OCI-LY3 (cell line): ENCODE measurements around the gene REEP1.

ENCODE experiments used
- H2AFZ ChIP-seq: fragments of 200-600, 300-600 bp; shearing (Covaris generic); 2 replicates; pipeline ENCODE4 v1.6.0; 2014; ENCODE audit warnings: antibody characterized with exemption, low read depth, low read length
- H3K27ac ChIP-seq: fragments of 200-600, 300-600 bp; sonication (generic); 2 replicates; pipeline ENCODE4 v1.5.1; 2014; ENCODE audit warnings: mild to moderate bottlenecking, low read length, moderate library complexity, mixed read lengths
- H3K27me3 ChIP-seq: fragments of 200-600, 300-600 bp; sonication (generic); 2 replicates; pipeline ENCODE4 v1.6.1; 2014; ENCODE audit warnings: low read depth, low read length, mixed read lengths
- H3K36me3 ChIP-seq: fragments of 200-600, 300-600 bp; sonication (generic); replicated peaks from 2 replicates; pipeline ENCODE3; 2014; ENCODE audit warnings: low read depth, low read length, mixed read lengths
- H3K4me1 ChIP-seq: fragments of 300-600, 200-600 bp; sonication (generic); 2 replicates; pipeline ENCODE4 v1.6.1; 2014; ENCODE audit warnings: low read length, mixed read lengths
- H3K4me2 ChIP-seq: fragments of 200-600, 300-600 bp; sonication (generic); 2 replicates; pipeline ENCODE4 v1.6.1; 2014; ENCODE audit warnings: low read length, mixed read lengths
- H3K4me3 ChIP-seq: fragments of 300-600, 200-600 bp; sonication (generic); 2 replicates; pipeline ENCODE4 v1.5.1; 2014; ENCODE audit warnings: antibody characterized with exemption, mild to moderate bottlenecking, low read length, moderate library complexity
- H3K79me2 ChIP-seq: fragments of 300-600, 200-600 bp; shearing (Covaris generic); 2 replicates; pipeline ENCODE4 v1.6.1; 2014; ENCODE audit warnings: mild to moderate bottlenecking, low read length, mixed read lengths
- H3K9ac ChIP-seq: fragments of 300-600, 200-600 bp; shearing (Covaris generic); 2 replicates; pipeline ENCODE4 v1.6.0; 2014; ENCODE audit warnings: mild to moderate bottlenecking, low read length, moderate library complexity
- H3K9me3 ChIP-seq: fragments of 200-600, 300-600 bp; shearing (Covaris generic); 2 replicates; pipeline ENCODE4 v1.6.1; 2014; ENCODE audit warnings: low read length, mixed read lengths; ENCODE audit not compliant: insufficient read depth
- H4K20me1 ChIP-seq: fragments of 200-600, 300-600 bp; sonication (generic); 2 replicates; pipeline ENCODE4 v1.6.1; 2016; ENCODE audit warnings: low read length, mixed read lengths; ENCODE audit not compliant: insufficient read depth
- CTCF ChIP-seq: fragments of 200-600, 300-600 bp; sonication (generic); IDR thresholded peaks from 2 replicates; pipeline ENCODE4 v1.5.1; 2014; ENCODE audit warnings: antibody characterized with exemption, low read length, low read depth
- EZH2phosphoT487 ChIP-seq: fragments of 200-600 bp; shearing (Covaris generic); IDR thresholded peaks from 2 replicates; pipeline ENCODE4 v1.6.1; 2018; ENCODE audit warnings: antibody characterized with exemption, mixed run types, low read depth

REEP1 gene

GRCh38 chr2:86286516-86286915, 50.9 kb downstream of the REEP1 start:
- H3K9ac ChIP-seq, result no peak overlapping the region
- no peak overlapping the region for H2AFZ ChIP-seq
- no peaks in the 10 kb centered on the region for H3K4me1 ChIP-seq
- TF ChIP-seq CTCF (no peak), EZH2phosphoT487 (no peak)
- no peak overlapping the region for H3K4me2 ChIP-seq
- H3K79me2 ChIP-seq, result no peaks in the 10 kb centered on the region
- H3K27me3 ChIP-seq, result peaks cover 14% of the 10 kb centered on the region; the same call in 1 of the 2 replicates
- H3K36me3 ChIP-seq, result no peaks in the 10 kb centered on the region
- H3K27ac ChIP-seq, result no peak overlapping the region
- no peaks in the 10 kb centered on the region for H4K20me1 ChIP-seq
- H3K9me3 ChIP-seq, result no peaks in the 10 kb centered on the region
- H3K4me3 ChIP-seq, result no peak overlapping the region

DNA sequence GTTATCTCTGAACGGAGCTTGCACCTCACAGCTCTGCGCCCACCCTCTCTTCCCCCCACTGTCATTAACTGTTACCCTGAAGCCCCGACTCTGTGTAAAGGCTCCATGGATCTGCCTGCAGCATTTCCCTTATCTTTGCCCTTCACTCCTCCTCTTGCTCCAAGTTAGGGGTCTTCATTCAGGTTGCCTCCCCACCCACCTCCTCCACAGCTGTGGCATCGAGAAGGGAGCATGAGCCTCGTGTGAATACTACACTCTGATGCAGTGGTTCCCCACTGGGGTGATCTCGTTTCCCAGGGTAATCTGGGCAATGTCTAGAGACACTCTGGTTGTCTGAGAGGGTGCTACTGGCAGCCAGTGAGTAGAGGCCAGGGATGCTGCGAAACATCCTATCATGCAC, 51.4 kb downstream of the REEP1 start:
- Histone ChIP-seq H3K27me3 (peaks cover 9% of the 10 kb centered on the region; the same call in 1 of the 2 replicates), H2AFZ (no peak overlapping the region), H3K4me3 (no peak overlapping the region), H3K36me3 (no peaks in the 10 kb centered on the region), H3K9me3 (no peaks in the 10 kb centered on the region), H3K79me2 (no peaks in the 10 kb centered on the region), H3K9ac (no peak overlapping the region), H4K20me1 (no peaks in the 10 kb centered on the region), H3K4me1 (no peaks in the 10 kb centered on the region), H3K27ac (no peak overlapping the region), H3K4me2 (no peak overlapping the region)
- TF ChIP-seq EZH2phosphoT487, result no peak
- no peak for TF ChIP-seq CTCF

- no peak overlapping the region for H3K9ac ChIP-seq
- peaks cover 7% of the 10 kb centered on the region; the same call in 1 of the 2 replicates for H3K27me3 ChIP-seq
- no peaks in the 10 kb centered on the region for H3K9me3 ChIP-seq
- no peaks in the 10 kb centered on the region for H3K36me3 ChIP-seq
- no peak overlapping the region for H3K27ac ChIP-seq
- no peak overlapping the region for H3K4me2 ChIP-seq
- no peaks in the 10 kb centered on the region for H3K4me1 ChIP-seq
- H3K79me2 ChIP-seq, result no peaks in the 10 kb centered on the region
- H3K4me3 ChIP-seq, result no peak overlapping the region
- H4K20me1 ChIP-seq, result no peaks in the 10 kb centered on the region
- H2AFZ ChIP-seq, result no peak overlapping the region
- TF ChIP-seq CTCF (no peak), EZH2phosphoT487 (no peak)
Observed at GRCh38 chr2:86285571-86285970, 51.9 kb downstream of the REEP1 start.

DNA sequence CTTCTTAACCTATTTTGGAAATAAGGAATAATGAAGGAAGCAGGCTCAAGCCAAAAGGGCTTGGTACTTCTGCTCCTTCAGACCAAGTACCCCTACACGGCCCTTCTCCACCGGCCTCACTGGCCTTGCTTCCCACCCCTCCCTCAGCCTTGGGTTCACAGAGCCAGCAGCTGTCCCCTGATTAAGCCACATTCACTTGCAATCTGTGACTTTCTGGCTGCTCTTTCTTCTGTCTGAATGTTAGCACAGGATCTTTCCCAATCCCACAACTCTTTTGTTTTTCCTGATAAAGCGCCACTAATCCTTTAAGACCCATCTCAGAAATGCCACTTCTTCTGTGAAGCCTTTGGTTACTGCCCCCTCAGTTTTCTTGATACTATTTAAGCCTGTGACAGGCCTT, 52.4 kb downstream of the REEP1 start:
- Histone ChIP-seq H3K4me2 (no peak overlapping the region), H3K9me3 (no peaks in the 10 kb centered on the region), H3K79me2 (no peaks in the 10 kb centered on the region), H3K9ac (no peak overlapping the region), H4K20me1 (no peaks in the 10 kb centered on the region), H3K36me3 (no peaks in the 10 kb centered on the region), H3K27me3 (peaks cover 7% of the 10 kb centered on the region; the same call in 1 of the 2 replicates), H3K4me1 (no peaks in the 10 kb centered on the region), H3K4me3 (no peak overlapping the region), H2AFZ (no peak overlapping the region), H3K27ac (no peak overlapping the region)
- TF ChIP-seq EZH2phosphoT487 (no peak), CTCF (no peak)
